C4-2B (cell line): ENCODE results near the gene HBP1.

ENCODE experiments used
- H3K27ac ChIP-seq: fragments of 450-650 bp; 2 replicates; pipeline ENCODE4 v1.5.1; 2017
- ZFX ChIP-seq: fragments of 450-650 bp; IDR thresholded peaks from 2 replicates; pipeline ENCODE4 v1.6.1; 2017
- TF ChIP-seq, protein P1 (sequence below): fragments of 450-650 bp; conservative IDR thresholded peaks from 2 replicates; pipeline ENCODE4 v1.5.1; 2017; ENCODE audit warnings: mild to moderate bottlenecking

The HBP1 gene

GRCh38 chr7:107173691-107174406 is 5.0 kb downstream of the HBP1 start:
- no peak overlapping the region for H3K27ac ChIP-seq
- no peak for TF ChIP-seq ZFX
- TF ChIP-seq, protein P1, sequence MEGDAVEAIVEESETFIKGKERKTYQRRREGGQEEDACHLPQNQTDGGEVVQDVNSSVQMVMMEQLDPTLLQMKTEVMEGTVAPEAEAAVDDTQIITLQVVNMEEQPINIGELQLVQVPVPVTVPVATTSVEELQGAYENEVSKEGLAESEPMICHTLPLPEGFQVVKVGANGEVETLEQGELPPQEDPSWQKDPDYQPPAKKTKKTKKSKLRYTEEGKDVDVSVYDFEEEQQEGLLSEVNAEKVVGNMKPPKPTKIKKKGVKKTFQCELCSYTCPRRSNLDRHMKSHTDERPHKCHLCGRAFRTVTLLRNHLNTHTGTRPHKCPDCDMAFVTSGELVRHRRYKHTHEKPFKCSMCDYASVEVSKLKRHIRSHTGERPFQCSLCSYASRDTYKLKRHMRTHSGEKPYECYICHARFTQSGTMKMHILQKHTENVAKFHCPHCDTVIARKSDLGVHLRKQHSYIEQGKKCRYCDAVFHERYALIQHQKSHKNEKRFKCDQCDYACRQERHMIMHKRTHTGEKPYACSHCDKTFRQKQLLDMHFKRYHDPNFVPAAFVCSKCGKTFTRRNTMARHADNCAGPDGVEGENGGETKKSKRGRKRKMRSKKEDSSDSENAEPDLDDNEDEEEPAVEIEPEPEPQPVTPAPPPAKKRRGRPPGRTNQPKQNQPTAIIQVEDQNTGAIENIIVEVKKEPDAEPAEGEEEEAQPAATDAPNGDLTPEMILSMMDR, result no peak

DNA sequence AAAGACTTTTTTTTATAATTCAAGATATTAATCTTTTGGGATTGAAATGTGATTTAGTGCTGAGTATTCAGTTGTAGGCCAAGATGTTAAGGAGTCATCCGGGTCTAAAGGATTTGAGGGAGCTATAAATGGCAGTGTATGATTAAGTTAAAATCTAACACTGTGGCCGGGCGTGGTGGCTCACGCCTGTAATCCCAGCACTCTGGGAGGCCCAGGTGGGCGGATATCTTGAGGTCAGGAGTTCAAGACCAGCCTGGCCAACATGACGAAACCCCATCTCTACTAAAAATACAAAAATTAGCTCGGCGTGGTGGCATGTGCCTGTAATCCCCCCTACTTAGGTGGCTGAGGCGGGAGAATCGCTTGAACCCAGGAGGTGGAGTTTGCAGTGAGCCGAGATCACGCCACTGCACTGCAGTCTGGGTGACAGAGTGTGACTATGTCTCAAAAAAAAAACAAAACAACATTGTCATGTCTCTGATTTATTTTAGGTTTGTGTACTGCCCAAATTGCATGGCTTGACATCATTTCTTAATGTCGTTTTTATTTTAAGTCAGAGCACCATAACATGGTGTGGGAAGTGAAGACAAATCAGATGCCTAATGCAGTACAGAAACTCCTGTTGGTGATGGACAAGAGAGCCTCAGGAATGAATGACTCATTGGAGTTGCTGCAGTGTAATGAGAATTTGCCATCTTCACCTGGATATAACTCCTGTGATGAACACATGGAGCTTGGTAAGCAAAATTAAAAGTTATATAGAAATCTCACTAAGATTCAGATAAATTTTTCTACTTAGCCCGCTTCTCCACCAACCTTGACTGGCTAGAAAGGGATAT is 10.7 kb downstream of the HBP1 start:
- TF ChIP-seq ZFX, result no peak
- TF ChIP-seq, protein P1, result no peak
- H3K27ac ChIP-seq, result no peak overlapping the region

DNA sequence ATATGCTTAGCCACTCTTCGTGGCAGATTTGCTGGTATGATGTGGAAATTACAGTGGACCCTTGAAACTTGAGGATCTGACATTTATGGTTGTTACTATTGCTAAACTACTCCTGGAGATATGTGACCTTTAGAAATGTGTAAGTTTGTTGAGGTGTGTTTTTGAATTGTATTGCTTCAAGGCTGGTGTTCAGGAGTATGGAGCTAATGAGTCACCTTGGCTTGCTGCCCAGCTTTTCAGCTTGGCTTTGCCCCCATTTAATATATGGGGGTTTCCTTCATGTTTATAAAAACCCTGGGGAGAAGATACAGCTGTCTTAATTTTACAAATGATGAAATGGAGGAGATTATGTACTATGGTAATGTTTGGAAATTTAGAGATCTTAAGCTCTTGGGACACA is 11.6 kb downstream of the HBP1 start:
- TF ChIP-seq, protein P1, result no peak
- TF ChIP-seq ZFX, result no peak
- H3K27ac ChIP-seq, result no peak overlapping the region

- H3K27ac ChIP-seq, result no peak overlapping the region
- TF ChIP-seq, protein P1, result no peak
- no peak for TF ChIP-seq ZFX
Measured at GRCh38 chr7:107181172-107181571, 12.4 kb downstream of the HBP1 start.

- no peak overlapping the region for H3K27ac ChIP-seq
- TF ChIP-seq, protein P1, result no peak
- no peak for TF ChIP-seq ZFX
Measured at GRCh38 chr7:107185716-107186115, 16.9 kb downstream of the HBP1 start.

DNA sequence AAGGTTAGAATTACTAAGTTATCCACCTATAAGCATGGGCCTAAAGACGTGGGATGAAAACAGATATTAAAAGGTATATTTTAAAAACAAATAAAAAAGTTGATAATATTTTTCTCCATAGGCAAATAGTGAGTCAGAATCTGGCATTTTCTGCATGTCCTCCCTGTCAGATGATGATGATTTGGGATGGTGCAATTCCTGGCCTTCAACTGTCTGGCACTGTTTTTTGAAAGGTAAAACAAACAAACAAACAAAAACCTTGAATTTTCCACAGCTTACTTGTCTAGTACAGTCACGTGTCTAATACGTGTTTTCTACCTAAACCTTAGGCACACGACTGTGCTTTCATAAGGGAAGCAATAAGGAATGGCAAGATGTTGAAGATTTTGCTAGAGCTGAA is 17.4 kb downstream of the HBP1 start:
- no peak overlapping the region for H3K27ac ChIP-seq
- TF ChIP-seq ZFX, result no peak
- TF ChIP-seq, protein P1, result no peak

- H3K27ac ChIP-seq, result no peak overlapping the region
- TF ChIP-seq, protein P1, result no peak
- TF ChIP-seq ZFX, result no peak
Measured at GRCh38 chr7:107187774-107188173, 19.0 kb downstream of the HBP1 start.
